Liver (tissue), 9 donors: ENCODE results near the gene GOPC. TPM values are rescaled to one million over a fixed set of nuclear protein-coding genes. Genes with fewer than 3 reads are reported as not detected.

Experiments used
- DNase-seq: peaks from one replicate; pipeline ENCODE4 v3.0.0-alpha.2; 2017; ENCODE audit warnings: low spot score
- H3K27ac ChIP-seq, 2 donors: one replicate each; pipeline ENCODE4 v1.7.0; 2013; ENCODE audit warnings: inconsistent platforms in 2 of 2, low read length in 2 of 2, control low read depth in 1 of 2, low read depth in 1 of 2, mild to moderate bottlenecking in 1 of 2
- H3K27me3 ChIP-seq, 4 donors: one replicate each; pipeline versions ENCODE4 v1.6.1 to v1.7.0; 2013; ENCODE audit warnings: low read length in 3 of 4, inconsistent platforms in 1 of 4, mild to moderate bottlenecking in 1 of 4, moderate library complexity in 1 of 4; ENCODE audit not compliant: control insufficient read depth in 4 of 4, insufficient read depth in 4 of 4
- H3K36me3 ChIP-seq, 4 donors: one replicate each; pipeline versions ENCODE4 v1.6.1 to v1.7.0; 2013; ENCODE audit warnings: low read length in 3 of 4, mild to moderate bottlenecking in 3 of 4, low read depth in 1 of 4, moderate library complexity in 1 of 4; ENCODE audit not compliant: control insufficient read depth in 4 of 4, insufficient read depth in 3 of 4
- H3K4me1 ChIP-seq, 4 donors: one replicate each; pipeline versions ENCODE4 v1.6.1 to v1.7.0; 2013; ENCODE audit warnings: low read length in 3 of 4, mild to moderate bottlenecking in 3 of 4, moderate library complexity in 1 of 4; ENCODE audit not compliant: control insufficient read depth in 4 of 4, insufficient read depth in 4 of 4
- H3K4me3 ChIP-seq, 3 donors: one replicate each; pipeline versions ENCODE4 v1.6.1 to v1.7.0; 2013; ENCODE audit warnings: low read length in 3 of 3, control low read depth in 1 of 3, low read depth in 1 of 3, mild to moderate bottlenecking in 1 of 3
- H3K9ac ChIP-seq, 2 donors: one replicate each; pipeline ENCODE4 v1.7.0; 2013; ENCODE audit warnings: low read length in 2 of 2, mild to moderate bottlenecking in 2 of 2, moderate library complexity in 2 of 2, control low read depth in 1 of 2, low read depth in 1 of 2
- H3K9me3 ChIP-seq, 4 donors: one replicate each; pipeline versions ENCODE4 v1.6.1 to v1.7.0; 2013; ENCODE audit warnings: low read length in 3 of 4; ENCODE audit not compliant: control insufficient read depth in 4 of 4
- ATF3 ChIP-seq: IDR thresholded peaks from 2 replicates; pipeline ENCODE4 v1.6.1; 2016; ENCODE audit warnings: antibody characterized with exemption
- CTCF ChIP-seq: fragments of 150-350 bp; IDR thresholded peaks from 2 replicates; pipeline ENCODE4 v1.5.1; 2017; ENCODE audit warnings: improper control_type of control experiment, low read depth, low read length; ENCODE audit not compliant: missing input control
- FOXA1 ChIP-seq: IDR thresholded peaks from 2 replicates; pipeline ENCODE4 v1.6.1; 2016; ENCODE audit warnings: antibody characterized with exemption
- FOXA2 ChIP-seq: IDR thresholded peaks from 2 replicates; pipeline ENCODE4 v1.6.1; 2016; ENCODE audit warnings: antibody characterized with exemption
- GABPA ChIP-seq, 2 donors: IDR thresholded peaks in 1 of 2; conservative IDR thresholded peaks in 1 of 2; 2 replicates each; pipeline ENCODE4 v1.6.1; 2016; ENCODE audit warnings: antibody characterized with exemption in 2 of 2, mild to moderate bottlenecking in 1 of 2, moderate library complexity in 1 of 2
- HNF4A ChIP-seq, 2 donors: conservative IDR thresholded peaks; 2 replicates each; pipeline ENCODE4 v1.6.1; 2016; ENCODE audit warnings: antibody characterized with exemption in 2 of 2, mild to moderate bottlenecking in 2 of 2
- HNF4G ChIP-seq: IDR thresholded peaks from 2 replicates; pipeline ENCODE4 v1.6.1; 2016; ENCODE audit warnings: antibody characterized with exemption
- MAX ChIP-seq: IDR thresholded peaks from 2 replicates; pipeline ENCODE4 v1.6.1; 2016; ENCODE audit warnings: antibody characterized with exemption
- NR2F2 ChIP-seq: IDR thresholded peaks from 2 replicates; pipeline ENCODE4 v1.6.1; 2016; ENCODE audit warnings: antibody characterized with exemption
- RAD21 ChIP-seq, 2 donors: IDR thresholded peaks; 2 replicates each; pipeline ENCODE4 v1.6.1; 2016; ENCODE audit warnings: antibody characterized with exemption in 2 of 2, mild to moderate bottlenecking in 2 of 2
- RXRA ChIP-seq, 2 donors: IDR thresholded peaks; 2 replicates each; pipeline ENCODE4 v1.6.1; 2017 to 2018; ENCODE audit warnings: antibody characterized with exemption in 2 of 2, mild to moderate bottlenecking in 1 of 2
- SP1 ChIP-seq: IDR thresholded peaks from 2 replicates; pipeline ENCODE4 v1.6.1; 2018; ENCODE audit warnings: antibody characterized with exemption, mild to moderate bottlenecking
- YY1 ChIP-seq: IDR thresholded peaks from 2 replicates; pipeline ENCODE4 v1.6.1; 2016; ENCODE audit warnings: antibody characterized with exemption, mild to moderate bottlenecking
- ZBTB33 ChIP-seq: IDR thresholded peaks from 2 replicates; pipeline ENCODE4 v1.6.1; 2016; ENCODE audit warnings: antibody characterized with exemption
- WGBS: extraction: QIAGEN DNeasy Blood & Tissue Kit; methylation state at CpG from one replicate; pipeline ENCODE4 v1.1.7; 2013; 5-methylcytosine and 5-hydroxymethylcytosine counted together
- polyA plus RNA-seq, 2 donors: library from polyadenylated mRNA; stranded (reverse) in 1 of 2; unstranded in 1 of 2; fragments of 200-250 nt in 1 of 2; fragments of >200 nt in 1 of 2; fragmentation: Nextera tagmentation in 1 of 2; extraction: Ambion mirVana in 1 of 2; gene quantifications; one replicate each; pipeline versions ENCODE4 v1.2.1 to v1.2.3, GENCODE V29; 2013 to 2015
- total RNA-seq, 2 donors: library from RNA; depleted of rRNA; stranded (reverse); fragments of >200 nt; gene quantifications; one replicate each; pipeline ENCODE4 v1.2.3, GENCODE V29; 2014
- donor health status: healthy.
- donor health status: healthy.
- donor health status: healthy.
- donor health status: healthy.
- donor health status: healthy.

The GOPC gene
- total and polyA plus RNA-seq, 4 donors, result 7.4 to 17.8 (median 11.4) TPM

GRCh38 chr6:117512987-117513573 is 89.2 kb downstream of the GOPC start:
- 64% methylated on average over 2 of the region's 2 CpGs for WGBS
- no peaks in the 10 kb centered on the region for H3K27me3 ChIP-seq
- no peaks in the 10 kb centered on the region for H3K9me3 ChIP-seq
- no peak overlapping the region for H3K27ac ChIP-seq
- peaks cover 5 to 9% (median 7%) of the 10 kb centered on the region in 4 donors for H3K4me1 ChIP-seq
- no peak overlapping the region for H3K9ac ChIP-seq
- H3K36me3 ChIP-seq, result no peaks in the 10 kb centered on the region
- H3K4me3 ChIP-seq, result no peak overlapping the region
- no peak for TF ChIP-seq FOXA1
- TF ChIP-seq CTCF, result no peak
- TF ChIP-seq ZBTB33, result no peak
- TF ChIP-seq FOXA2, result no peak
- no peak for TF ChIP-seq HNF4G
- TF ChIP-seq NR2F2, result no peak
- no peak for TF ChIP-seq ATF3
- TF ChIP-seq RAD21 (IDR thresholded peaks at IDR 0.05), result no peak
- TF ChIP-seq GABPA (IDR thresholded peaks at IDR 0.05 in 1 of 2, conservative IDR thresholded peaks at IDR 0.05 in 1 of 2), result no peak
- no peak for TF ChIP-seq RXRA (IDR thresholded peaks at IDR 0.05)
- no peak for DNase-seq

- Histone ChIP-seq H3K4me3 (no peak overlapping the region), H3K9me3 (no peaks in the 10 kb centered on the region), H3K36me3 (no peaks in the 10 kb centered on the region), H3K27ac (no peak overlapping the region), H3K9ac (no peak overlapping the region), H3K27me3 (no peaks in the 10 kb centered on the region), H3K4me1 (peaks cover 0 to 3% (median under 1%) of the 10 kb centered on the region in 4 donors)
- no peak for DNase-seq
- 87% methylated on average over 7 of the region's 7 CpGs for WGBS
- TF ChIP-seq ATF3 (no peak), RAD21 (IDR thresholded peaks at IDR 0.05) (no peak), HNF4A (conservative IDR thresholded peaks at IDR 0.05) (no peak), SP1 (no peak), NR2F2 (no peak), MAX (no peak), YY1 (no peak)
Measured at GRCh38 chr6:117512056-117512828, 90.1 kb downstream of the GOPC start.

Other genes starting within 250 kb of the GOPC start
- gene ROS1, start 176.6 kb downstream of the GOPC start, total RNA-seq, result not detected
- under 1 TPM in 1 of 2 donors, not detected in 1; under 0.01 TPM for gene ROS1, start 176.6 kb downstream of the GOPC start, polyA plus RNA-seq
- gene DCBLD1, start 119.8 kb downstream of the GOPC start, total RNA-seq, result 10 to 100 TPM in 1 of 2 donors, 1 to 10 TPM in 1; 2.7 to 10.4 TPM
- 1 to 10 TPM; 4.3 to 4.6 TPM for gene DCBLD1, start 119.8 kb downstream of the GOPC start, polyA plus RNA-seq
- gene NUS1, start 73.0 kb upstream of the GOPC start, total RNA-seq, result 10 to 100 TPM; 17.4 to 26.4 TPM
- 10 to 100 TPM in 1 of 2 donors, 1 to 10 TPM in 1; 10.0 to 20.6 TPM for gene NUS1, start 73.0 kb upstream of the GOPC start, polyA plus RNA-seq